Suppressor macrophage (primary cell): ENCODE measurements around the gene CSN3.

Experiments
- DNase-seq, 4 experiments: peaks; one replicate each; pipeline ENCODE4 v3.0.0-alpha.2; 2020 to 2022

Gene CSN3

DNA sequence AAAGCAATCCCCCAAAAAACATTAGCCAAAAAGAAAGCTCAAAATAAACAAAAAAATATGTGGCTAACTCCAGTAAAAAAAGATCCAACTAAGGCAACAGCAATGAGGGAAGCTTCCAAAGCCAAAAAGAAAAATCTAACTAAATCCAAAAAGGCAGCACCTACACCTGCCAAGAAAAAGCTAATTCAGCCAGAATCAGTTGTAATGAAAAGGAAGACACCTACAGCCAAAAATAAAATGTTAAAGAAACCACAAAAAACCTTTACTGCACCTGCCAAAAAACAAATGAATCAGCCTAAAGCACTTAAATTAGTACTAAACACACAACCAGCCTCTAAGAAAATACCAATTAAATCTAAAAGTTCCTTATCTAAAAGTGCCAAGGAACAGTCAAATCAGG is 55.2 kb downstream of the CSN3 start:
- DNase-seq = no peak

DNA sequence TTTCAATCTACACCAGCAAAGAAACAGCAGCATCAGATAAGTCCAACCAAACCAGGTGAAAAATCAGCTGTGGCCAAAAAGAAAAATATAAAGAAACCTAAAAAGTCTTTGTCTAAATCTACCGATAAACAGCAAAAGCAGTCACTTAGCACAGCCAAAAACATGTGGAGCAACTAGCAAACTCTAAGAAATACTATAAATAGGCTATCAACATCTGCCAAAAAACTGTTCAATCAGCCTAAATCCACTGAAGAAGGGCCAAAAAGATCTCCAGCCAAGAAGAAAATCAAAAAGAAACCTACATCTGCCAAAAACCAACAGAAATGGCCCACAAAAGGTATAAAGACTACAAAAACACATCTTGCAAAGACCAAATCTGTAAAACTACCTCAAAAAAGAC is 55.7 kb downstream of the CSN3 start:
- no peak for DNase-seq

DNA sequence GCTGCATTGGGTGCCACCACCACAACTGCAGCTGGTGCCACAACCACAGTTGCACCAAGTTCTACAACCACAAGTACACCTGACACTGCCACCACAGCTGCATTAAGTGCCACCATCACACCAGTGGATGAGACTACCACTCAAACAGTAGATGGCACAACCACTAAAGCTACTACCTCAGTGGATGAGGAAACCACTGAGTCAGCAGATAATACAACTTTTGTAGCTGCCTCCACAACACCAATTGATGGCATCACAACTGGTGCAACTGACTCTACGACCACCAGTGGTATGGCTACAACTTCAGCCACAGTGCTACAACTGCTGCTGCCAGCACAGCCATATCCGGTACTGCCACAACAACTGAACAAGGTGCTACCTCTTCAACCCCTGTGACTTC is 57.2 kb downstream of the CSN3 start:
- DNase-seq = no peak

DNA sequence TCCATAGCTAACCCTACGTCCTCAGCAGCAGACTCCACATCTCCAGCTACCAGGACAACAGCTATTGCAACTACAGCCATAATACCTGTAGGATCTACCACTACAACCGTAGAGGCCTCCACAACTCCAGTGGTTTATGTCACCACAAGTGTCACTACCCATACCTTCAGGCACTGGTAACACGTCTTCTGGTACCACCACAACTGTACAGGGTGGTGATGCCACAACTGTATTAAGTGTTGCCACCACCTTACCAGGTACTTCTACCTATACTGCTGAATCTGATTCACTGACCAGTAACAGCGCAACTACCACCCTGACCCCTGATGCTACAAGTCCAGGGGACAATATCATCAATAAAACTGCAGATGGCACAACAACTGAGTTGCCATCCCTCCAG is 57.8 kb downstream of the CSN3 start:
- DNase-seq = no peak
